Activated naive CD4-positive, alpha-beta T cell treated with anti-CD3 and anti-CD28 coated beads for 36 hours (primary cell): ENCODE results near the gene AMBP. TPM values are rescaled to one million over a fixed set of nuclear protein-coding genes. Genes with fewer than 3 reads are reported as not detected.

Experiments
- CTCF ChIA-PET: fragments of 350-600 bp; sonication (Branson Sonifier 250); formaldehyde crosslinking; loops from one replicate; lab custom pipeline; 2021; ENCODE audit warnings: antibody characterized with exemption; lab: Charles Lee
- DNase-seq: peaks from one replicate; pipeline ENCODE4 v3.0.0-alpha.2; 2020
- H3K27ac Mint-ChIP-seq: one replicate; pipeline ENCODE4 v1.8.0; 2021; ENCODE audit warnings: mild to moderate bottlenecking, mixed read lengths
- H3K27me3 Mint-ChIP-seq: one replicate; pipeline ENCODE4 v1.8.0; 2021; ENCODE audit warnings: low read depth, mixed read lengths
- H3K36me3 Mint-ChIP-seq: one replicate; pipeline ENCODE4 v1.8.0; 2021; ENCODE audit warnings: low read depth, mixed read lengths
- H3K4me1 Mint-ChIP-seq: one replicate; pipeline ENCODE4 v1.8.0; 2021; ENCODE audit warnings: low read depth, mixed read lengths
- H3K4me3 Mint-ChIP-seq: one replicate; pipeline ENCODE4 v1.8.0; 2021; ENCODE audit warnings: mild to moderate bottlenecking, moderate library complexity, mixed read lengths
- H3K9me3 Mint-ChIP-seq: one replicate; pipeline ENCODE4 v1.8.0; 2021; ENCODE audit warnings: mixed read lengths
- intact Hi-C: fragments of 100-400 bp; cut with micrococcal nuclease; formaldehyde crosslinking; loops from one replicate; pipeline ENCODE4 v1.15.1; 2023
- total RNA-seq, 2 experiments: library from RNA; stranded (reverse); gene quantifications; one replicate each; pipeline ENCODE4 v1.2.3, GENCODE V29; 2021

The AMBP gene
- total RNA-seq, 2 experiments from 2014 or later = not detected

- DNase-seq = no peak
- Mint-ChIP-seq H3K4me3 (no peak overlapping the region), H3K27me3 (peaks cover 8% of the 10 kb centered on the region), H3K36me3 (no peaks in the 10 kb centered on the region), H3K27ac (no peak overlapping the region), H3K4me1 (no peaks in the 10 kb centered on the region), H3K9me3 (no peaks in the 10 kb centered on the region)
- intact Hi-C loops = no loop called here
- CTCF ChIA-PET = no interaction called here
Measured at GRCh38 chr9:114076237-114077161, 1.6 kb downstream of the AMBP start.

- Mint-ChIP-seq H3K27ac (no peak overlapping the region), H3K4me3 (no peak overlapping the region), H3K27me3 (peaks cover 8% of the 10 kb centered on the region), H3K4me1 (no peaks in the 10 kb centered on the region), H3K9me3 (no peaks in the 10 kb centered on the region), H3K36me3 (no peaks in the 10 kb centered on the region)
- CTCF ChIA-PET = interaction anchor here (0.9 kb wide), 1 partner anchor 8 kb away, joined by 7 read pairs; no protein-coding TSS in a partner anchor
- intact Hi-C loops = no loop called here
- no peak for DNase-seq
Measured at GRCh38 chr9:114075602-114076001, 2.5 kb downstream of the AMBP start.

- no peaks in the 10 kb centered on the region for H3K9me3 Mint-ChIP-seq
- H3K4me1 Mint-ChIP-seq = no peaks in the 10 kb centered on the region
- H3K36me3 Mint-ChIP-seq = no peaks in the 10 kb centered on the region
- H3K27me3 Mint-ChIP-seq = peaks cover 8% of the 10 kb centered on the region
- no peak overlapping the region for H3K4me3 Mint-ChIP-seq
- DNase-seq = no peak
- CTCF ChIA-PET = interaction anchor here (3.8 kb wide), 1 partner anchor 10 kb away, joined by 13 read pairs; no protein-coding TSS in a partner anchor
- intact Hi-C loops = no loop called here
- no peak overlapping the region for H3K27ac Mint-ChIP-seq
Measured at GRCh38 chr9:114072184-114073140, 5.6 kb downstream of the AMBP start.

GRCh38 chr9:114071197-114071795 is 6.8 kb downstream of the AMBP start:
- intact Hi-C loops = no loop called here
- Mint-ChIP-seq H3K4me1 (no peaks in the 10 kb centered on the region), H3K36me3 (no peaks in the 10 kb centered on the region), H3K9me3 (no peaks in the 10 kb centered on the region), H3K4me3 (no peak overlapping the region), H3K27me3 (peaks cover 9% of the 10 kb centered on the region), H3K27ac (no peak overlapping the region)
- DNase-seq = no peak
- CTCF ChIA-PET = interaction anchor here (3.8 kb wide), 1 partner anchor 11 kb away, joined by 13 read pairs; no protein-coding TSS in a partner anchor

GRCh38 chr9:114070188-114071103 is 7.7 kb downstream of the AMBP start:
- Mint-ChIP-seq H3K27ac (no peak overlapping the region), H3K4me3 (no peak overlapping the region), H3K4me1 (no peaks in the 10 kb centered on the region), H3K36me3 (no peaks in the 10 kb centered on the region), H3K27me3 (peaks cover 5% of the 10 kb centered on the region), H3K9me3 (no peaks in the 10 kb centered on the region)
- CTCF ChIA-PET = interaction anchor here (3.8 kb wide), 1 partner anchor 12 kb away, joined by 13 read pairs; no protein-coding TSS in a partner anchor
- no peak for DNase-seq
- intact Hi-C loops = no loop called here

GRCh38 chr9:114069476-114070187 is 8.5 kb downstream of the AMBP start:
- CTCF ChIA-PET = interaction anchor here (3.8 kb wide), 1 partner anchor 13 kb away, joined by 13 read pairs; no protein-coding TSS in a partner anchor
- H3K4me3 Mint-ChIP-seq = no peak overlapping the region
- H3K36me3 Mint-ChIP-seq = no peaks in the 10 kb centered on the region
- H3K27me3 Mint-ChIP-seq = peaks cover 2% of the 10 kb centered on the region
- H3K9me3 Mint-ChIP-seq = no peaks in the 10 kb centered on the region
- no peak for DNase-seq
- H3K27ac Mint-ChIP-seq = no peak overlapping the region
- no peaks in the 10 kb centered on the region for H3K4me1 Mint-ChIP-seq
- intact Hi-C loops = no loop called here

- DNase-seq = no peak
- Mint-ChIP-seq H3K27me3 (peaks cover 9% of the 10 kb centered on the region), H3K9me3 (no peaks in the 10 kb centered on the region), H3K4me1 (no peaks in the 10 kb centered on the region), H3K36me3 (no peaks in the 10 kb centered on the region), H3K4me3 (no peak overlapping the region), H3K27ac (no peak overlapping the region)
- CTCF ChIA-PET = no interaction called here
- intact Hi-C loops = no loop called here
Measured at GRCh38 chr9:114065304-114065703, 12.8 kb downstream of the AMBP start.

GRCh38 chr9:114061830-114062474 is 16.1 kb downstream of the AMBP start:
- no peaks in the 10 kb centered on the region for H3K9me3 Mint-ChIP-seq

GRCh38 chr9:114061292-114061691 is 16.8 kb downstream of the AMBP start:
- H3K27ac Mint-ChIP-seq = no peak overlapping the region
- no peak for DNase-seq
- no peaks in the 10 kb centered on the region for H3K9me3 Mint-ChIP-seq

More at GRCh38 chr9:114061830-114062474, 16.1 kb downstream of the AMBP start:
- Mint-ChIP-seq H3K27ac (no peak overlapping the region), H3K36me3 (no peaks in the 10 kb centered on the region), H3K27me3 (peaks cover 7% of the 10 kb centered on the region), H3K4me3 (no peak overlapping the region), H3K4me1 (no peaks in the 10 kb centered on the region)
- DNase-seq = no peak
- intact Hi-C loops = no loop called here
- CTCF ChIA-PET = no interaction called here

GRCh38 chr9:114060711-114061110 is 17.4 kb downstream of the AMBP start:
- Mint-ChIP-seq H3K9me3 (no peaks in the 10 kb centered on the region), H3K27me3 (peaks cover 7% of the 10 kb centered on the region), H3K4me1 (no peaks in the 10 kb centered on the region), H3K27ac (no peak overlapping the region), H3K36me3 (no peaks in the 10 kb centered on the region), H3K4me3 (no peak overlapping the region)
- intact Hi-C loops = no loop called here
- DNase-seq = no peak
- CTCF ChIA-PET = no interaction called here

More at GRCh38 chr9:114061292-114061691, 16.8 kb downstream of the AMBP start:
- peaks cover 7% of the 10 kb centered on the region for H3K27me3 Mint-ChIP-seq
- intact Hi-C loops = no loop called here
- CTCF ChIA-PET = no interaction called here
- H3K4me3 Mint-ChIP-seq = no peak overlapping the region
- no peaks in the 10 kb centered on the region for H3K4me1 Mint-ChIP-seq
- no peaks in the 10 kb centered on the region for H3K36me3 Mint-ChIP-seq
